Adrenal gland (tissue), 12 donors: ENCODE results near the gene LEMD1. TPM values are rescaled to one million over a fixed set of nuclear protein-coding genes. Genes with fewer than 3 reads are reported as not detected.

ENCODE experiments used
- DNase-seq, 7 donors: peaks; one replicate each; pipeline ENCODE4 v3.0.0-alpha.2; 2019 to 2020
- H3K27ac ChIP-seq, 5 donors: fragments of 200-600 bp; sonication (generic) in 4 of 5; 1 replicate in 3 of 5; 2 replicates in 2 of 5; pipeline versions ENCODE4 v1.5.1 to v1.8.0; 2016 to 2020; ENCODE audit warnings: mild to moderate bottlenecking in 1 of 5
- H3K27me3 ChIP-seq: fragments of 200-600 bp; 2 replicates; pipeline ENCODE4 v1.8.0; 2021
- H3K36me3 ChIP-seq, 2 donors: fragments of 200-600 bp; replicated peaks in 1 of 2; 1 replicate in 1 of 2; 2 replicates in 1 of 2; pipeline versions ENCODE4 v1.5.1 to v1.8.0; 2018 to 2022
- H3K4me1 ChIP-seq, 2 donors: fragments of 200-600 bp; replicated peaks in 1 of 2; 1 replicate in 1 of 2; 2 replicates in 1 of 2; pipeline versions ENCODE4 v1.5.1 to v1.8.0; 2018 to 2021
- H3K4me3 ChIP-seq, 4 donors: fragments of 200-600 bp; sonication (generic) in 3 of 4; one replicate each; pipeline ENCODE4 v1.5.1; 2016 to 2018
- H3K9me3 ChIP-seq, 3 donors: fragments of 200-600 bp; sonication (generic) in 1 of 3; replicated peaks in 1 of 3; 1 replicate in 2 of 3; 2 replicates in 1 of 3; pipeline versions ENCODE4 v1.5.1 to v1.8.0; 2016 to 2021
- POLR2A ChIP-seq, 2 donors: fragments of 450-650 bp; IDR thresholded peaks; one replicate each; pipeline ENCODE4 v1.6.1; 2017; ENCODE audit warnings: antibody characterized with exemption in 2 of 2, mild to moderate bottlenecking in 2 of 2, moderate library complexity in 1 of 2
- WGBS, 4 donors: extraction: QIAGEN DNeasy Blood & Tissue Kit in 2 of 4; methylation state at CpG; one replicate each; pipeline versions ENCODE4 v1.1.5 to v1.1.7; 2013 to 2017; 5-methylcytosine and 5-hydroxymethylcytosine counted together
- intact Hi-C, 2 donors: fragments of 100-400 bp; cut with DNase I; formaldehyde crosslinking; loops; one replicate each; pipeline versions ENCODE4 v1.14.1 to v1.15.0; 2022 to 2023
- polyA plus RNA-seq, 3 donors: library from polyadenylated mRNA; stranded (reverse); fragments of 200-250 nt in 2 of 3; fragments of 350-450 nt in 1 of 3; fragmentation: Illumina TruSeq in 1 of 3; extraction: RNeasy Lipid Tissue Mini Kit (QIAGEN cat#74804) in 1 of 3; gene quantifications; one replicate each; pipeline ENCODE4 v1.2.3, GENCODE V29; 2013 to 2014
- total RNA-seq, 9 donors: library from RNA; depleted of rRNA in 4 of 9; stranded (reverse); fragments of >200 nt in 4 of 9; fragments of 120-200 nt in 1 of 9; fragmentation: NEBNext Ultra II Directional in 1 of 9; extraction: Animal tissue kit (Norgen Biotek cat#: 25700) in 1 of 9; gene quantifications; one replicate each; pipeline versions ENCODE4 v1.1.0 to v1.2.4, GENCODE V29; 2013 to 2023
- TF ChIP-seq, protein P1 (sequence below), 6 experiments: fragments of 450-650 bp in 4 of 6; fragments of 200-600 bp in 2 of 6; sonication (generic) in 1 of 6; IDR thresholded peaks; 1 replicate in 5 of 6; 2 replicates in 1 of 6; pipeline versions ENCODE4 v1.5.1 to v1.8.0; 2016 to 2021; ENCODE audit warnings: antibody characterized with exemption in 6 of 6, mild to moderate bottlenecking in 2 of 6, moderate library complexity in 1 of 6
- donor health status: healthy with polysubstance abuse.
- donor health status: Bipolar disorder and iron deficiency.
- donor health status: DM: yes; HTN: yes; CAD: no.
- donor health status: DM: no; HTN: no; CAD: no.
- donor health status: DM: no; HTN: no; CAD: no.
- donor health status: DM: yes; HTN: yes; CAD: no.

LEMD1 gene
- total and polyA plus RNA-seq, 12 donors = 0.64 TPM; not detected in 11

DNA sequence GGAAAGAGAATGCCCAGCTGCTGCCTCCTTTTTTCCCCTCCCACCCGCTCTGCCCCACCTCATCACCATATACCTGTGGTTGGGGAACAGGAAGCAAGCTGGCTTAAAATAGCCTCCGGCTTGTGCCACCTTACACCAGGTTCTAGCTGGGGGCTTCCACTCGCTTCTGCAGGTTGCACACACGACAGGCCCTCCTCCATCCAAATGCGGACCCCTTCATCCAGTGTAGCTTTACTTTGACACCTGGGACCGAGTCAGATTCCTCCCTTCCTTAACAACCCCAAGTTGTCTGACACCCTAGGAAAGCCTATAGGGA lies 19.4 kb upstream of the LEMD1 start:
- no peaks in the 10 kb centered on the region for H3K36me3 ChIP-seq
- peak overlapping the region in 1 of 5 donors; percentile 38 for H3K27ac ChIP-seq
- H3K4me1 ChIP-seq = peaks cover 0 to 23% of the 10 kb centered on the region in 2 donors
- H3K27me3 ChIP-seq = no peaks in the 10 kb centered on the region
- no peaks in the 10 kb centered on the region for H3K9me3 ChIP-seq
- H3K4me3 ChIP-seq = no peak overlapping the region
- intact Hi-C loops = no loop called here
- WGBS, 4 donors = 74 to 91% (median 80%) methylated on average over 6 of the region's 6 CpGs
- TF ChIP-seq, protein P1, sequence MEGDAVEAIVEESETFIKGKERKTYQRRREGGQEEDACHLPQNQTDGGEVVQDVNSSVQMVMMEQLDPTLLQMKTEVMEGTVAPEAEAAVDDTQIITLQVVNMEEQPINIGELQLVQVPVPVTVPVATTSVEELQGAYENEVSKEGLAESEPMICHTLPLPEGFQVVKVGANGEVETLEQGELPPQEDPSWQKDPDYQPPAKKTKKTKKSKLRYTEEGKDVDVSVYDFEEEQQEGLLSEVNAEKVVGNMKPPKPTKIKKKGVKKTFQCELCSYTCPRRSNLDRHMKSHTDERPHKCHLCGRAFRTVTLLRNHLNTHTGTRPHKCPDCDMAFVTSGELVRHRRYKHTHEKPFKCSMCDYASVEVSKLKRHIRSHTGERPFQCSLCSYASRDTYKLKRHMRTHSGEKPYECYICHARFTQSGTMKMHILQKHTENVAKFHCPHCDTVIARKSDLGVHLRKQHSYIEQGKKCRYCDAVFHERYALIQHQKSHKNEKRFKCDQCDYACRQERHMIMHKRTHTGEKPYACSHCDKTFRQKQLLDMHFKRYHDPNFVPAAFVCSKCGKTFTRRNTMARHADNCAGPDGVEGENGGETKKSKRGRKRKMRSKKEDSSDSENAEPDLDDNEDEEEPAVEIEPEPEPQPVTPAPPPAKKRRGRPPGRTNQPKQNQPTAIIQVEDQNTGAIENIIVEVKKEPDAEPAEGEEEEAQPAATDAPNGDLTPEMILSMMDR (IDR thresholded peaks at IDR 0.05) = no peak
- no peak for TF ChIP-seq POLR2A (IDR thresholded peaks at IDR 0.05)
- no peak for DNase-seq

DNA sequence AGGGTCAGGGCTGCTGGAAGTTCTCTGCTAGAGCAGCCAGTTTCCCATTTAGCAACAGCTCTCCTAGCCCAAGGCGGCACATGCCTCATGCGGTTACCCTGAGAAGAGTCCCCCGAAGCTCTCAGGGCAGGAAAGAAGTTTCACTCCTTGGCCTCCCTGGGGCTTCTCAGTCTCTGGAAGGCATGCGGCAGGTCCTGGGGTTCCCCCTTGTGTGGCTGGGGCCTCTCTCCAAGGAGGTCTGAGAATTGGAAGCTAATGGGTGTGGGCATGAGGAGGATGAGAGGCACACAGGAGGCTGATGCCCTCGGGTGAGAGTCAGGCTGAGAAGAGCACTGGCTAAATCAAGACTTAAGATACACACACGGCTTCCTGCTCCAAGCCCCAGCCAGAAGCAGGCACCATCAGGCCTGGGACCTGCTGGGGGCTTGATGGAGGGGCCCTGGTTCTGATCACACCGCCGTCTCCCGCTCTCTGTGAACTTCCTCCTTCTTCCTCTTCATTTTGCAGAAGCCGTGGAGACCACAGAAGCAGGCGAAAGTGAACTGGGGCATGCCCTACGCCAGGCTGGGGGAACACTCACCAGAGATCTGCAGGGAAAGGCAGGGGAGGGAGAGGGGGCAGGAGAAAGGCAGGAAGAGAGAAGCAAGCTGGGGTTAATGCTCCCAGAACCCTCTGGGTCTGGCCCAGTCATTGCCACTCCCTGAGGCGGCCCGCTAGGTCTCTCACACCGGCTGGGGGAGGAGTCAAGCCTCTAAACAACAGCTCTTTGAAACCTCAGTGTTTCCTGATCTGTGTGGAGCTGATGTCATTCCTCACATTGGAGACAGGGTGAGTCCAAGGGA lies 18.8 kb upstream of the LEMD1 start:
- H3K27ac ChIP-seq = peak overlapping the region in 2 of 5 donors; percentile 10 to 19
- 62 to 77% (median 70%) methylated on average over 13 to 15 of the region's 15 CpGs for WGBS, 4 donors

DNA sequence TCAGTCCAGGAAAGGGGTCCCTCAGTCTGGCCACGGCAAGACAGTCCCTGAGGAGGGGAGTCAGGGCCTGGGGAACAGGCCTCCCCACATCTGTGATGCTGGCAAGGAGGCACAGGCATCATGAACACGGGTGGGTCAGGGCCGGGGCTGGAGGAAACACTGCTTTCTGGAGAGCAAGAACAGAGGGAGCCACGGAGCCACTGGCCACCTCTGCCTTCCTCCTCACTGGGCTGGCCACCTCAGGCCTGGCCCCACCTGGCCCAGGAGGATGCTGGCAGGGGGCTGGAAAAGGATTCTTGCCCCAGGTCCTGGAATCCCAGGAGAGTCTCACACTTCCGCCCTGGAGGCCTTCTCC lies 18.2 kb upstream of the LEMD1 start:
- Histone ChIP-seq H3K27me3 (no peaks in the 10 kb centered on the region), H3K27ac (peak overlapping the region in 2 of 5 donors; percentile 10 to 19), H3K4me1 (peaks cover 0 to 23% of the 10 kb centered on the region in 2 donors), H3K4me3 (no peak overlapping the region), H3K9me3 (no peaks in the 10 kb centered on the region), H3K36me3 (no peaks in the 10 kb centered on the region)
- DNase-seq = no peak
- intact Hi-C loops = no loop called here
- TF ChIP-seq, protein P1 (IDR thresholded peaks at IDR 0.05) = no peak
- TF ChIP-seq POLR2A (IDR thresholded peaks at IDR 0.05) = no peak
- WGBS, 4 donors = 61 to 81% (median 71%) methylated on average over 3 to 5 of the region's 5 CpGs

More for the DNA sequence above, 18.8 kb upstream of the LEMD1 start:
- intact Hi-C loops = no loop called here
- Histone ChIP-seq H3K36me3 (no peaks in the 10 kb centered on the region), H3K27me3 (no peaks in the 10 kb centered on the region), H3K4me3 (no peak overlapping the region), H3K9me3 (no peaks in the 10 kb centered on the region), H3K4me1 (peaks cover 0 to 23% of the 10 kb centered on the region in 2 donors)
- peak in 2 of 7 donors; percentile 32 to 87 for DNase-seq
- TF ChIP-seq, protein P1 (IDR thresholded peaks at IDR 0.05) = no peak
- no peak for TF ChIP-seq POLR2A (IDR thresholded peaks at IDR 0.05)

DNA sequence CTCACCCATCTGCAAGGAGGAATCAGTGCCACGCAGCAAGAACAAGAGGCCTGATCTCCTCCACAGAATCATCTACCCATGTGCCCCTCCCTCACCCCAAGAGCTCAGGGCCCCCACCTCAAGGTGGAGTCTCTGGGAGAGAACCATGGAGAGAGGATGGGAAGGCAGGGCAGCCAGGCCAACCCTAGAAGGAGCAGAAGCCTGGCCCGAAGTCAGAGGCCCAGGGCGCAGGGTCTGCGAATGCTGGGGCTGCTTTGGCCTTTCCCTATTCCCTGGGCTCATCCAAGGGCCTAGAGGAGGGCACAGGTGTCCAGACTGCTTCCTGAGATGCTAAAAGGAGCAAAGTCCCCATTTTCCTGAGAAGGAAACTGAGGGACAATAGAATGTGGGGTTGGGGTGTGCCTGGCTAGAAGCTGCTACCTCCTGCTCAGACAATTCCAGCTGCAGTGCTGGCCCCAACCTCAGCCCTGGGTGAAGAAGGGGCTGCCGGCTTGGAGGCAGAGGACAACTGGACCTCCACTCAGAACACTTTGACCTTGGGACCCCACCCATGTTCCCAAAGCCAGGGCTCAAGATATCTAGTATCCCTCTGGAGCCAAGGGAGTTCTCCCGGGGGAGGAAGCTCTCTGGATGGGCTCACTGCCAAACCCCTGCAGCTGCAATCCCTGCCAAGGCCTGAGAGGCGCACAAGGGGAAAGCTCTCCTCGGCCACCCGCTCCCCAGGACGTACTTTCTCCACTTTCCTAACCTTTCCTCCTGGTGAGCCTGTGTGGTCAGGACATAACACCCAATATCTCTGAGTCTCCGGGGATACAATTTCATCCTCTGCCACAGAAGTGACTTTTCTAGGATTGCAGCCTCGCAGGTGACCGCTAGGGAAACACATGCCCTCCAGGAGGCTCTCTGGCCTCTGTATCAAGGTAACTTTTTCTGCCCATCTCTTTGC lies 16.6 kb upstream of the LEMD1 start:
- peak overlapping the region in 1 of 5 donors; percentile 33 for H3K27ac ChIP-seq
- TF ChIP-seq POLR2A (IDR thresholded peaks at IDR 0.05) = no peak
- TF ChIP-seq, protein P1 (IDR thresholded peaks at IDR 0.05) = peak; percentile 56 to 79 (median 74)
- no peak overlapping the region for H3K4me3 ChIP-seq
- H3K27me3 ChIP-seq = no peaks in the 10 kb centered on the region
- WGBS, 4 donors = 38 to 64% (median 44%) methylated on average over 5 to 13 of the region's 13 CpGs
- no peaks in the 10 kb centered on the region for H3K36me3 ChIP-seq
- intact Hi-C loops = loop anchor here in 1 of 2 donors (10.0 kb wide), 1 partner anchor 164 kb away; no protein-coding TSS in a partner anchor
- DNase-seq = peak; percentile 83 to 93 (median 90)
- peaks cover 0 to 23% of the 10 kb centered on the region in 2 donors for H3K4me1 ChIP-seq
- no peaks in the 10 kb centered on the region for H3K9me3 ChIP-seq
